GM06990 (cell line): Measurements from ENCODE around the gene DLG2.

Source experiments
- DNase-seq: peaks from one replicate; pipeline ENCODE4 v3.0.0-alpha.2; 2011; ENCODE audit not compliant: insufficient read length; ENCODE audit errors: extremely low read depth
- H3K27me3 ChIP-seq: replicated peaks from 2 replicates; pipeline ENCODE4 v1.6.0; 2011; ENCODE audit warnings: low read length; ENCODE audit not compliant: control insufficient read depth, insufficient read depth
- H3K36me3 ChIP-seq: 2 replicates; pipeline ENCODE4 v1.5.1; 2011; ENCODE audit warnings: low read length; ENCODE audit not compliant: control insufficient read depth, insufficient read depth
- H3K4me3 ChIP-seq: replicated peaks from 2 replicates; pipeline ENCODE4 v1.5.1; 2011; ENCODE audit warnings: low read depth, mild to moderate bottlenecking, control low read depth, low read length
- CTCF ChIP-seq: IDR thresholded peaks from 2 replicates; pipeline ENCODE4 v1.5.1; 2011; ENCODE audit warnings: low read length, control low read depth, mild to moderate bottlenecking, inconsistent platforms; ENCODE audit not compliant: insufficient read depth, poor library complexity, severe bottlenecking

The DLG2 gene

GRCh38 chr11:84345597-84345996 is 1281.5 kb downstream of the DLG2 start:
- no peak for TF ChIP-seq CTCF
- no peak overlapping the region for H3K4me3 ChIP-seq
- DNase-seq = no peak
- H3K27me3 ChIP-seq = no peaks in the 10 kb centered on the region
- no peaks in the 10 kb centered on the region for H3K36me3 ChIP-seq

GRCh38 chr11:84345027-84345426 is 1282.1 kb downstream of the DLG2 start:
- no peak for DNase-seq
- Histone ChIP-seq H3K36me3 (no peaks in the 10 kb centered on the region), H3K27me3 (no peaks in the 10 kb centered on the region), H3K4me3 (no peak overlapping the region)
- TF ChIP-seq CTCF = no peak

- no peak for TF ChIP-seq CTCF
- Histone ChIP-seq H3K4me3 (no peak overlapping the region), H3K27me3 (no peaks in the 10 kb centered on the region), H3K36me3 (no peaks in the 10 kb centered on the region)
- no peak for DNase-seq
Observed at GRCh38 chr11:84339796-84340195, 1287.3 kb downstream of the DLG2 start.

DNA sequence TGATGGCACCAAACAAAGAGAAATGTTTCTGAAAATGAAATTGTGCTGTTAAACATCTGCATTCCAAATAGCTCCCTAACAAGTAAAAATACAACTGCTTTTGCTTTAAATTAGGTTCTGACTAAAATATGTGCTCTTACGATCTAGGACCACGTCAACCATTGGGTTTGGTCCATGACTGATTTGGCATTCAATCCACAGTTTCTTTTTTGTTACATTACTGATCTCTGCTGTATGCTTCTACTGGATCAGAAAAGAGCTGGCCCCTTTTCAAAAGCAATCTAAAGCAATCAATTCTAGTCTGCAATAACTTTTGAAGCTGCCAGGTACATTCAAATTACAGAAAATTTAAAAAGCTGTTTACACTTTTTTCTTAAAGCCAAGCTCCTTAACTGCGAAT is 1293.9 kb downstream of the DLG2 start:
- no peak for DNase-seq
- no peak overlapping the region for H3K4me3 ChIP-seq
- H3K36me3 ChIP-seq = no peaks in the 10 kb centered on the region
- no peaks in the 10 kb centered on the region for H3K27me3 ChIP-seq
- TF ChIP-seq CTCF = no peak

GRCh38 chr11:84322211-84322610 is 1304.9 kb downstream of the DLG2 start:
- Histone ChIP-seq H3K4me3 (no peak overlapping the region), H3K27me3 (no peaks in the 10 kb centered on the region), H3K36me3 (no peaks in the 10 kb centered on the region)
- no peak for DNase-seq
- TF ChIP-seq CTCF = no peak

- no peaks in the 10 kb centered on the region for H3K27me3 ChIP-seq
- no peaks in the 10 kb centered on the region for H3K36me3 ChIP-seq
- no peak overlapping the region for H3K4me3 ChIP-seq
- no peak for TF ChIP-seq CTCF
- no peak for DNase-seq
Observed at GRCh38 chr11:84319863-84320262, 1307.3 kb downstream of the DLG2 start.
